Adipose tissue (tissue), 3 donors: Measurements from ENCODE around the gene PTPRN2. TPM values are rescaled to one million over a fixed set of nuclear protein-coding genes. Genes with fewer than 3 reads are reported as not detected.
"Not testable (repeated sequence)": the region's sequence is repeated elsewhere in the genome, so short reads cannot be mapped to it uniquely, and the experiment has no call there.

Experiments used
- H3K27ac ChIP-seq: one replicate; pipeline ENCODE4 v1.5.1; 2013; ENCODE audit warnings: low read depth, low read length
- WGBS, 3 donors: extraction: QIAGEN DNeasy Blood & Tissue Kit; methylation state at CpG; one replicate each; pipeline ENCODE4 v1.1.7; 2013; 5-methylcytosine and 5-hydroxymethylcytosine counted together
- polyA plus RNA-seq, 3 donors: library from polyadenylated mRNA; stranded (reverse); fragments of 200-250 nt; gene quantifications; one replicate each; pipeline ENCODE4 v1.2.3, GENCODE V29; 2013
- donor health status: healthy with polysubstance abuse.
- donor health status: Bipolar disorder and iron deficiency.
- donor health status: healthy.

The PTPRN2 gene
- polyA plus RNA-seq, 3 donors: 3.7 to 8.0 (median 7.3) TPM

- WGBS, 3 donors: 87 to 91% (median 89%) methylated on average over 19 of the region's 19 CpGs
- H3K27ac ChIP-seq: no peak overlapping the region
These were observed 163.1 kb downstream of the PTPRN2 start for GRCh38 chr7:158424531-158424930.

- no peak overlapping the region for H3K27ac ChIP-seq
- 93 to 95% (median 94%) methylated on average over 23 of the region's 23 CpGs for WGBS, 3 donors
These were observed 163.6 kb downstream of the PTPRN2 start for GRCh38 chr7:158424011-158424410.

- WGBS, 3 donors: 67 to 83% (median 68%) methylated on average over 15 of the region's 15 CpGs
- H3K27ac ChIP-seq: no peak overlapping the region
These were observed 164.6 kb downstream of the PTPRN2 start for GRCh38 chr7:158422887-158423560.

GRCh38 chr7:158422196-158422886 lies 165.3 kb downstream of the PTPRN2 start:
- no peak overlapping the region for H3K27ac ChIP-seq
- 93% methylated on average over 17 of the region's 17 CpGs for WGBS, 3 donors

GRCh38 chr7:158421361-158421760 lies 166.3 kb downstream of the PTPRN2 start:
- H3K27ac ChIP-seq: no peak overlapping the region
- 63 to 83% (median 63%) methylated on average over 7 of the region's 7 CpGs for WGBS, 3 donors

GRCh38 chr7:158420591-158421340 lies 166.9 kb downstream of the PTPRN2 start:
- WGBS, 3 donors: 88 to 92% (median 90%) methylated on average over 16 of the region's 16 CpGs
- H3K27ac ChIP-seq: no peak overlapping the region

- H3K27ac ChIP-seq: no peak overlapping the region
- whole genome bisulfite sequencing, 3 donors: 72 to 81% (median 79%) methylated on average over 13 of the region's 13 CpGs
These were observed 168.3 kb downstream of the PTPRN2 start for GRCh38 chr7:158419238-158419785.

- 92 to 95% (median 93%) methylated on average over 14 of the region's 14 CpGs for WGBS, 3 donors
- not testable (repeated sequence) for H3K27ac ChIP-seq
These were observed 169.2 kb downstream of the PTPRN2 start for GRCh38 chr7:158418395-158418794.

GRCh38 chr7:158416283-158416933 lies 171.2 kb downstream of the PTPRN2 start:
- 60 to 77% (median 65%) methylated on average over 5 of the region's 5 CpGs for WGBS, 3 donors
- no peak overlapping the region for H3K27ac ChIP-seq

- 96 to 97% (median 96%) methylated on average over 6 of the region's 6 CpGs for WGBS, 3 donors
- no peak overlapping the region for H3K27ac ChIP-seq
These were observed 172.3 kb downstream of the PTPRN2 start for GRCh38 chr7:158415316-158415715.

- 68 to 78% (median 69%) methylated on average over 16 of the region's 16 CpGs for whole genome bisulfite sequencing, 3 donors
- H3K27ac ChIP-seq: no peak overlapping the region
These were observed 173.1 kb downstream of the PTPRN2 start for GRCh38 chr7:158414486-158414961.

GRCh38 chr7:158414002-158414401 lies 173.6 kb downstream of the PTPRN2 start:
- H3K27ac ChIP-seq: no peak overlapping the region
- 76 to 91% (median 81%) methylated on average over 11 of the region's 11 CpGs for WGBS, 3 donors

GRCh38 chr7:158411232-158411950 lies 176.2 kb downstream of the PTPRN2 start:
- 90 to 94% (median 92%) methylated on average over 24 of the region's 24 CpGs for WGBS, 3 donors
- H3K27ac ChIP-seq: no peak overlapping the region

- WGBS, 3 donors: 82 to 84% (median 84%) methylated on average over 12 of the region's 12 CpGs
- no peak overlapping the region for H3K27ac ChIP-seq
These were observed 176.9 kb downstream of the PTPRN2 start for GRCh38 chr7:158410720-158411119.

GRCh38 chr7:158409816-158410330 lies 177.8 kb downstream of the PTPRN2 start:
- no peak overlapping the region for H3K27ac ChIP-seq
- 72 to 80% (median 76%) methylated on average over 13 of the region's 13 CpGs for WGBS, 3 donors

GRCh38 chr7:158409120-158409519 lies 178.5 kb downstream of the PTPRN2 start:
- WGBS, 3 donors: 84 to 89% (median 85%) methylated on average over 5 of the region's 5 CpGs
- no peak overlapping the region for H3K27ac ChIP-seq

- no peak overlapping the region for H3K27ac ChIP-seq
- 46 to 66% (median 46%) methylated on average over 12 of the region's 12 CpGs for WGBS, 3 donors
These were observed 179.2 kb downstream of the PTPRN2 start for GRCh38 chr7:158408318-158408920.
